Mucosa of rectum (tissue), 2 donors: Measurements from ENCODE around the gene PGAP1.

Experiments used
- H3K27ac ChIP-seq, 2 donors: one replicate each; pipeline ENCODE4 v1.7.0; 2013; ENCODE audit warnings: inconsistent platforms in 2 of 2, low read depth in 2 of 2, low read length in 2 of 2
- H3K27me3 ChIP-seq, 2 donors: one replicate each; pipeline ENCODE4 v1.7.0; 2013; ENCODE audit warnings: low read length in 2 of 2; ENCODE audit not compliant: control insufficient read depth in 2 of 2, insufficient read depth in 2 of 2
- H3K36me3 ChIP-seq, 2 donors: one replicate each; pipeline ENCODE4 v1.7.0; 2013; ENCODE audit warnings: low read length in 2 of 2; ENCODE audit not compliant: control insufficient read depth in 2 of 2, insufficient read depth in 2 of 2
- H3K4me1 ChIP-seq, 2 donors: one replicate each; pipeline ENCODE4 v1.7.0; 2013; ENCODE audit warnings: low read length in 2 of 2, mild to moderate bottlenecking in 1 of 2; ENCODE audit not compliant: control insufficient read depth in 2 of 2, insufficient read depth in 2 of 2
- H3K4me3 ChIP-seq, 2 donors: one replicate each; pipeline ENCODE4 v1.7.0; 2013; ENCODE audit warnings: low read length in 2 of 2
- H3K9ac ChIP-seq, 2 donors: one replicate each; pipeline ENCODE4 v1.7.0; 2013; ENCODE audit warnings: low read length in 2 of 2, low read depth in 1 of 2, mild to moderate bottlenecking in 1 of 2
- H3K9me3 ChIP-seq, 2 donors: one replicate each; pipeline ENCODE4 v1.7.0; 2013; ENCODE audit warnings: low read length in 2 of 2; ENCODE audit not compliant: control insufficient read depth in 2 of 2
- donor health status: healthy.
- donor health status: Normal muscosa, but diverticular disease.

The PGAP1 gene

GRCh38 chr2:196926562-196927375 is at the start of gene PGAP1:
Gene PGAP1, minus strand, starts transcription at chr2:196926707. Its CDS starts 91 bp downstream, at chr2:196926616.
- Histone ChIP-seq H3K4me3 (peak within 1 kb of the TSS; percentile 84 to 98), H3K9me3 (no peaks in the 10 kb centered on the region), H3K4me1 (peaks cover 6% of the 10 kb centered on the region in 2 donors), H3K9ac (peak within 1 kb of the TSS; percentile 83 to 95), H3K36me3 (no peaks in the 10 kb centered on the region), H3K27me3 (no peaks in the 10 kb centered on the region), H3K27ac (peak within 1 kb of the TSS; percentile 83 to 88)

- no peak overlapping the region for H3K27ac ChIP-seq
These were observed 48.5 kb upstream of the PGAP1 start for GRCh38 chr2:196974970-196975369.

GRCh38 chr2:196971574-196972279 is 45.2 kb upstream of the PGAP1 start:
- Histone ChIP-seq H3K4me1 (peaks cover 2 to 4% of the 10 kb centered on the region in 2 donors), H3K36me3 (no peaks in the 10 kb centered on the region), H3K27me3 (no peaks in the 10 kb centered on the region), H3K9me3 (no peaks in the 10 kb centered on the region), H3K4me3 (no peak overlapping the region), H3K27ac (no peak overlapping the region), H3K9ac (no peak overlapping the region)

More at GRCh38 chr2:196974970-196975369, 48.5 kb upstream of the PGAP1 start:
- H3K36me3 ChIP-seq: no peaks in the 10 kb centered on the region
- no peaks in the 10 kb centered on the region for H3K4me1 ChIP-seq
- no peak overlapping the region for H3K9ac ChIP-seq
- no peaks in the 10 kb centered on the region for H3K27me3 ChIP-seq
- H3K4me3 ChIP-seq: no peak overlapping the region
- H3K9me3 ChIP-seq: no peaks in the 10 kb centered on the region

GRCh38 chr2:196970099-196970498 is 43.6 kb upstream of the PGAP1 start:
- H3K36me3 ChIP-seq: no peaks in the 10 kb centered on the region
- H3K27me3 ChIP-seq: no peaks in the 10 kb centered on the region
- H3K9me3 ChIP-seq: no peaks in the 10 kb centered on the region
- H3K4me3 ChIP-seq: no peak overlapping the region
- no peak overlapping the region for H3K27ac ChIP-seq
- H3K9ac ChIP-seq: no peak overlapping the region
- peaks cover 4 to 5% of the 10 kb centered on the region in 2 donors for H3K4me1 ChIP-seq

GRCh38 chr2:196968516-196968915 is 42.0 kb upstream of the PGAP1 start:
- H3K36me3 ChIP-seq: no peaks in the 10 kb centered on the region
- H3K27ac ChIP-seq: no peak overlapping the region
- no peaks in the 10 kb centered on the region for H3K27me3 ChIP-seq
- H3K9ac ChIP-seq: no peak overlapping the region
- peaks cover 4 to 5% of the 10 kb centered on the region in 2 donors for H3K4me1 ChIP-seq
- no peak overlapping the region for H3K4me3 ChIP-seq
- H3K9me3 ChIP-seq: no peaks in the 10 kb centered on the region

GRCh38 chr2:196967775-196968174 is 41.3 kb upstream of the PGAP1 start:
- H3K27me3 ChIP-seq: no peaks in the 10 kb centered on the region
- no peaks in the 10 kb centered on the region for H3K9me3 ChIP-seq
- H3K27ac ChIP-seq: no peak overlapping the region
- no peak overlapping the region for H3K9ac ChIP-seq
- H3K4me3 ChIP-seq: no peak overlapping the region
- H3K4me1 ChIP-seq: peaks cover 4 to 5% of the 10 kb centered on the region in 2 donors
- H3K36me3 ChIP-seq: no peaks in the 10 kb centered on the region

GRCh38 chr2:196967116-196967515 is 40.6 kb upstream of the PGAP1 start:
- Histone ChIP-seq H3K27ac (no peak overlapping the region), H3K27me3 (no peaks in the 10 kb centered on the region), H3K4me1 (peaks cover 4 to 5% of the 10 kb centered on the region in 2 donors), H3K4me3 (peak overlapping the region; percentile 39 to 57), H3K36me3 (no peaks in the 10 kb centered on the region), H3K9ac (no peak overlapping the region), H3K9me3 (no peaks in the 10 kb centered on the region)

- peak overlapping the region in 1 of 2 donors; percentile 57 for H3K4me3 ChIP-seq
- H3K4me1 ChIP-seq: peaks cover 4 to 5% of the 10 kb centered on the region in 2 donors
- H3K9me3 ChIP-seq: no peaks in the 10 kb centered on the region
- H3K27me3 ChIP-seq: no peaks in the 10 kb centered on the region
- peak overlapping the region in 1 of 2 donors; percentile 25 for H3K27ac ChIP-seq
- H3K9ac ChIP-seq: no peak overlapping the region
- no peaks in the 10 kb centered on the region for H3K36me3 ChIP-seq
These were observed 39.6 kb upstream of the PGAP1 start for GRCh38 chr2:196966061-196966460.

- no peak overlapping the region for H3K9ac ChIP-seq
- H3K36me3 ChIP-seq: no peaks in the 10 kb centered on the region
- no peaks in the 10 kb centered on the region for H3K27me3 ChIP-seq
- peaks cover 4 to 5% of the 10 kb centered on the region in 2 donors for H3K4me1 ChIP-seq
- H3K4me3 ChIP-seq: no peak overlapping the region
- H3K27ac ChIP-seq: no peak overlapping the region
- no peaks in the 10 kb centered on the region for H3K9me3 ChIP-seq
These were observed 39.1 kb upstream of the PGAP1 start for GRCh38 chr2:196965651-196966050.

- Histone ChIP-seq H3K9ac (no peak overlapping the region), H3K4me1 (peaks cover 4 to 5% of the 10 kb centered on the region in 2 donors), H3K27me3 (no peaks in the 10 kb centered on the region), H3K4me3 (no peak overlapping the region), H3K36me3 (no peaks in the 10 kb centered on the region), H3K9me3 (no peaks in the 10 kb centered on the region), H3K27ac (no peak overlapping the region)
These were observed 37.5 kb upstream of the PGAP1 start for GRCh38 chr2:196963961-196964360.
